ENCODE measurements around the gene RREB1.
"Not testable (repeated sequence)": the region's sequence is repeated elsewhere in the genome, so short reads cannot be mapped to it uniquely, and the experiment has no call there.

Gene RREB1

DNA sequence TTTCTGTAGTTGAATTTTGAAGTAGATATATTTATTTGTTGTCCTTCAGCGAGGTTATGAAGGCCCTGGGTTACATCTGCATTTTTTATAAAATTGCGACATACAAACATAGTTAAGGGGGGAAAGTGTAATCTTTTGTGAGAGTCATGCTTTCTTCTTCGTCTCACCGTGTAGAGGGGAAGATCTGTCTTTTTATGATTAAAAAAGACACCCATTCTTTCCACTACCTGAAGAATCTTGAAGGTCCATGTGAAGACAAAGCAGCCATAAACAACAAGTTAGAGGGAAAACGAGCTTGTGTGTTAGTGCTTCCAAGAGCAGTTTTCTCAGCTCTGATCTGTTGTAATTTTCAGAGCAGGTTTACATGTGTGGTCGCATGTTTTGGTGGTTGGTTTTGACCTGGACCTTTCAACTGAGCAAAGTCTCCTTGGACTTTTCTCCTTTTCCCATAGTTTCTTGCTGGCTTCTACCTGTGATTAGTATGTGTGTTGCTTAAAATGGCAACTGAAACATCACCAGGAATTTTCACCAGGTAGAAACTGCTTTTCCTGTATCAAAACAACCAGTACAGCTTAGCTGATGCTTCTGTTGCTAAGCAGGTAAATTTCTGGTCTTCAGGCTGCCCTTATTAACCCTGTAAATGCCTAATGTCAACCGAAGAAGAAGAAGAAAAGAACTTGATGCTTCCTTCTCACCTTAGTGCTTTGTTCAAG lies 37.3 kb downstream of the RREB1 start:
- peak in 3 of 6 experiments; percentile 13 to 43 (median 14) for DNase-seq

DNA sequence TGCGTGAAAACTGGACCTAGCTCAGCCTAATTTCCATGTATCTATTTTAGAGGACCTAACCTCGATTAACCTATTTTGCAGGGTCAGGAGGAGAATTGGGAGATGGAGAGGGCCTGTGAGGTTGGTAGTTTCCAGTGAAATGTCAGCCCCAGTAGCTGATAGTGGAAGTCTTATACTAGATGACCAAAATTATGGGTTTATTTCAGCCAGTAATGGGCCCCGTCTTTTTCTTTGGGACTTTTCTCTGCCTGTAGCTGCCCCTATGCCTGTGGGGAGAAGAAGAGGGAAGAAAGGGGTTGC lies 37.8 kb downstream of the RREB1 start:
- DNase-seq: no peak

GRCh38 chr6:7145885-7146828 lies 38.4 kb downstream of the RREB1 start:
- DNase-seq: peak in 3 of 6 experiments; percentile 17 to 43 (median 19)

DNA sequence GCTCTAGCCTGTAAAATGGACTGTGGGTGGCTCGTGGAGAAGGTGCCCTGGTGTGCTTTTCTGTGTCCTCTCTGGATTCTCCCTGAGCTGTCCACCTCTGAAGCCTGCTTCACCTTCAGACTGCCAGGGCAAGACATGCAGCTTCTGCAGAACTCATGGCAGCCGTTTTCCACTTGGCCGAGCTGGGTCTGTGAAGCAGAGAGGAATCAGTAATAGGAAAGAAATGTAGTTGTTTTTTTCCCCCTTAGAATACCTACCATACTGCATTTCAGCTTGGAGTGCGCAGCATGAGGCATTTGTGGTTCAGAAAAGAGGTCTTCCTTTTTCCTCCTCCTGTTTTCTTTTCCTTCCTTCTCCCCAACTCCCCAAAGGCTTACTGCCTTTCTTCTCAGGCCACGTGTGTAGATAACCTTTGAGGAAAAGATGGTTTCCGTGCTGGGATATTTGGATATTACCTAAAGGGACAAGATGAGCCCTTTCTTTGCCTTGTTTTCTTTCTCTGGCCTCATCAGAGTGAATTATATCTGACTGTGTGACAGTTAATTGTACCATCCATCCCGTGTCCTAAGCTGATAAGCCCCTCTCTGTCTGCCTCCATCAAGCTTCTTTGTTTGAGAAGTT lies 39.4 kb downstream of the RREB1 start:
- no peak for DNase-seq

DNA sequence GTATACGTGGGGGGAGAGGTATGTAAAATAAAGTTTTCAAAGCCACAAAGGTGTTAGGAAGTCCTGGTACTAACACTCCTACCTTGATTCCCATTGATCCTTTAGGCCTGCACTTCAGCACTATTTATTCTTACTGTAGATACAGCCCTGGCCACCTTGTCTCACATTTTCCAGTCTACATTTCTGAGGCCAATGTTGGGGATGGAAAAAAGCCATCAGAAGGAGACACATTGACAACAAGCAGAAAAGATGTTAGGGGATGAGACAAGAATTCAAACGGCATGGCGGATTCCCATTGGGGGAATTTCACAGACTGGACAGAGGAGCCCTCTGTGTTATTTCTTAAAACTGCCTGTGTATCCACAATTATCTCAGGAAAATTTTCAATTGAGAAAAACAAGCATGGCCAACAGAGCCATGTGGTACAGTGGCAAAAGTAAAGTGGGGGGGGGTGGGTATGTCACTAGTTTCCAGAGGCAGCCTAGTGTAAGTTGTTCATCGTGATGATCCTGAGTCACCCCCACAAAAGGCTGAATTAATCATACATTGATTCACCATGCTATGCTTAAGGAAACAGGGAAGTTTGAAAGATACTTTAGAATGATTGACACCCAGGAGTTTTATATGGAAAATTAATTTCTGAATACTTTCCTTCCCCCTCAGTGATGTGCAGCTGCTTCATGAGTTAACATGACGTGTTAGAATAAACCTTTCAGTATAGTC lies 40.5 kb downstream of the RREB1 start:
- no peak for DNase-seq

GRCh38 chr6:7150381-7151064 lies 42.8 kb downstream of the RREB1 start:
- DNase-seq: no peak

GRCh38 chr6:7151381-7151780 lies 43.6 kb downstream of the RREB1 start:
- no peak for DNase-seq

DNA sequence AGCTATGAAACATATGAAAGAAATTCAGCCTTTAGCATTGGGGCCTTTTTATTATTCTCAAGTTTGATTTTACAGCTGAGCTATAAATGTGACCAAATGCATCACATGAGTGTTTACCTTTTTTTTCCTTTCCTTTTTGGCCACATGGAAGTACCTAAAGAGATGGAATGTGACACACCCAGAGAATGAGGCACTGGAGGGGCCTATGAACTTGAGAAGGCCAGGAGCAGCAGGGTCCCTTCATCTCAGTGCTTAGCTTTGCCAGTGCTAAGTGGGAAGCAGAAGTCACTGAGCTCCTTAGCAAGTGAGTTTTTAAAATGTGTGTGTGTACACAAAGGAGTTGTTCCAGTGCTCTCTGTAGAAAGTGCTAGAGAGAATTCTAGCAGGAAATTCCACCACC lies 44.7 kb downstream of the RREB1 start:
- no peak for DNase-seq

DNA sequence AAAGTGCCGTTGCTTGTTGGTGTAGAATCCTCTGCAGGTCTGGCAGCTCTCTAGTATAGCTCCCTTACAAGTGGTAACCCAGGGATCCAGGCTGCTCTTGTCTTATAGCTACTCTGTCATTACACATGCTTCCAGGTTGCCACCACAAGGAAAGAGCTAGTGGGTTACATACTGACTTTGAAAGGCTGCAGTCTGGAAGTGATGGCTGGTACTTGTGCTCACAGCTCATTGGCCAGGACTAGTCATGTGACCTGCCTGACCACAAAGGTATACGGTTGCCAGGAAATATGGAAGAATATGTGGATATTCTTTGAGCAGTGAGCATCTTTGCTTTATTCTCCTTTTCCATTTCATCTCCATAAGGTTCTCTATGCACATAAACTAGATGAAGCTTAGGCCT lies 46.0 kb downstream of the RREB1 start:
- no peak for DNase-seq

GRCh38 chr6:7154341-7155139 lies 46.8 kb downstream of the RREB1 start:
- DNase-seq: peak in 3 of 6 experiments; percentile 13 to 45 (median 16)

DNA sequence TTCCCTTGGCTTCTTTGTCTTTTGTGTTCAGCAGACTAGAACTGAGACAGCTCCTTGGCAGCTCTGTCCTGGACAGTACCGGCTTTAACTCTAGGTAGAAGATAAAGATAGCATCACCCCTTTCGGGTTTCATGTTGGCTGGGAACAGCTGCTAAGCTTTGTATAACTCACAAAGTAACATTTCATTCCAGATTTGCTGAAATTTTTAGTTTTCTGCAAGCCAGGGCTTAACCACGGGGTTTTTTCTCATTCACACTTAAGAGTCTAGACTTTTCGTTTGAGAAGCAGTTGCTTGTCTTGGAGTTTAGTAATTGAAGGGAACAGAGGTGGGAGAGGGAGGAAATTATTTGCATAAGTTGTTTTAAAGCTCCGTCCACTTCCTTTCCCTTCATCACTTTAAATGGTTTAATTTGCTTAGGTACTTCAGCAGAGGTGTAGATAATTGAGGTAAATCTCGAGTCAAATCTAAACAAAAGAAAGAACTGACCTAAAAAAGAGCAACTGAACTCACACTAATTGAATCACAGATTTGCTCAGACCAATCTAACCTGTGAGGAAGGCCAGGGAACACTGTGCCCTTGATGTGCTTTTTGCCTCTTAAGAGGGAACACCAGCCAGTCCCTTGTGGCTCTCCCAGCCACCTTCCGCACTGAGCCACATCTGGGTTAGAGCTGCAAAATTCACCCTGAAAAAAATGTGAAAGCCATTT lies 48.3 kb downstream of the RREB1 start:
- no peak for DNase-seq

GRCh38 chr6:7156643-7157278 lies 49.0 kb downstream of the RREB1 start:
- DNase-seq: no peak

DNA sequence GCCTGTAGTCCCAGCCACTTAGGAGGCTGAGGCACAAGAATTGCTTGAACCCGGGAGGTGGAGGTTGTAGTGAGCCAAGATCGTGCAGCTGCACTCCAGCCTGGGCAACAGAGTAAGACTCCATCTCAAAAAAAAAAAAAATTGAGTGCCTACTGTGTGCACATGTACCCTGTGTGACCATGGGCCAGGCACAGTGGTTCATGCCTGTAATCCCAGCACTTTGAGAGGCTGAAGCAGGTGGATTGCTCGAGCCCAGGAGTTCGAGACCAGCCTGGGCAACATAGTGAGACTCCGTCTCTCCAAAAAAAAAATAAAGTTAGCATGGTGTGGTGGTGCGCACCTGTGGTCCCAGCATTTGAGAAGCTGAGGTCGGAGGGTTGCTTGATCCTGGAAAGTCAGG lies 49.5 kb downstream of the RREB1 start:
- not testable (repeated sequence) for DNase-seq

DNA sequence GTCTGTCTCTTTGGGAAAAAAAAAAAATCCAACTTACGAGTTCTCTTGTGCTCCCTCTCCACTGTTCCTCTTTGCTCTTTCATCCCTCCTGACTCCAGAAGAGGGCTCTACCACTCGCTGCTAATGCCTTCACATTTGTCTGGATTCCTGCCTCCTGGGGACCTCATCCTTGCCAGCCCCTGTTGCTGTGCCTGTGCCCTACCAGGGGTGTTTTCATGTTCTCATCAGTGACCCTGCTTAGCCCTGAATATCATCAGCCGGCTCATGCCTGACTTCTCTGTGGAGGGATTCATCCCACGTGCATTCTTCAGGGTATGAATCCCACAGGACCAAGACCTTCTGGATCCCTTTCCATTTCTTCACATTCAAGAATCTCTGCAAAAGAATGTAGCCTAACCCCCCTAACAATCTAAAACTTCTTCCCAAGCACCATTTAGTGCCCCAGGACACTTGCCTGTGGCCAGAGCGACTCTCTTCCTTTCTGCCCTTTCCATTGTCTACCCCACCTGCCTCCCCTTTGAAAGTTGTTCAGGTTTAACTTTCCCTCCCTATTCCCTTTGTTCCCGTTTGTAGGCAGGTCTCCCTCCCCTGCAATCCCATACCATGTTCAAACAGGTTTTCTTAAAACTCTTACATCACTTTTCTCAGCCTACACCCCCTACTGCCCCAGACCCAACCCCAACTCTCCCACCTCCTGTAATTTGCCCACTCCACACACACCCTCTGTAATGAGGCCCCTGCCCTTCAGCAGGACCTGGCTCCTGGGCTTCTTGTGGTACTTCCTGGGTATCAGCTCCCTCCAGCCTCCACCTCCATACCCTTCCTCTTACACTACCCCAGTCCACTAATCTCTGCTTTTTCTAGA lies 50.2 kb downstream of the RREB1 start:
- DNase-seq: no peak

DNA sequence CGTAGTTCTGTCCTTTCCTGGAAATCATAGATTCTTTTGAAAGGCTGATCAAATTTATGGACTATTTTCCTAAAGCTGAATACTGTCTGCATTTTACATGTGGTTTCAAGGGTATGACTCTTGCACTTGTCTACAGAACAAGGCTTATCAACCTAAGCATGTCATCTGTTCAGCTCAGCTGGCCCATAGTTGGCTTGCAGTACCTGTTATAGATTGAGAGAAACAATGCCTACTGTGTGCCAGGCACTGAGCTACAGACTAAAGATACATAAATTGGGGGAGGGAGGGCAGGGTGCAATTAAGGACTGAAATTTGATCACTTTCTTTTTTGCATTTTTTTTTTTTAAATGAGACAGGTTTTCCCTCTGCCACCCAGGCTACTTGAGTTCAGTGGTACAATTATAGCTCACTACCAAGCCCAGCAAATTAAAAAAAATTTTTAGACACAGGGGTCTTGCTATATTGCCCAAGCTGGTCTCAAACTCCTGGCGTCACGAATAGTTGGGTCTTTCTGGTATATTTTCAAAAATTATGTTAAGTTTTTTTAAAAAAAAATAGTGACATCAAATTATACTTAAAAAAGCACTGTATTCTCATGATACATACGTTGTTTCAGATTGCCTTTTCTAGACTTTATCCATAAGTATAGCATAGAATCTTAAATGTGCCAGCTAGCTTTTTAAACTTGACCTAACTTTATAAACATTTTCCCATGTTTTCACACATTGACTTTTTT lies 52.2 kb downstream of the RREB1 start:
- DNase-seq: no peak

- no peak for DNase-seq
These were observed 53.5 kb downstream of the RREB1 start for GRCh38 chr6:7161253-7161623.

- no peak for DNase-seq
These were observed 54.1 kb downstream of the RREB1 start for GRCh38 chr6:7161845-7162244.

DNA sequence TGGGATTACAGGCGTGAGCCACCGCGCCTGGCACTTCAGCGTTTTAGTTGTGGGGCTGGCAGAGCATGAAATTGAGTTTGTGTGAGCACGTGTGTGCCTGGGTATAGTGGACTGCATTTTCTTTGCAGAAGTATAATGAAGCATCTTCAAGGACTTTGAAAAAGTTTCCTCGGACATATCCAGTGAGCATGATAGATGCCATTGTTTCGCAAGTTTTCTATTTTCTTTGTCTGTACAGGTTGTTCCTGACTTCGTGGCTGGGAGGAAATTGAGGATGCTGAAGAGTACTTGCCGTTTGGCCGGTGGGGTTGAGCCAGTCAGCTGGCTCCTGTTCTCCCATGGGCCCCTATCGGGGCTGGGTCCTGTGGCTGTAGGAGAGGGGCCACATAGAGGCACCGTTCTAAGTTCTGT lies 55.9 kb downstream of the RREB1 start:
- DNase-seq: no peak

DNA sequence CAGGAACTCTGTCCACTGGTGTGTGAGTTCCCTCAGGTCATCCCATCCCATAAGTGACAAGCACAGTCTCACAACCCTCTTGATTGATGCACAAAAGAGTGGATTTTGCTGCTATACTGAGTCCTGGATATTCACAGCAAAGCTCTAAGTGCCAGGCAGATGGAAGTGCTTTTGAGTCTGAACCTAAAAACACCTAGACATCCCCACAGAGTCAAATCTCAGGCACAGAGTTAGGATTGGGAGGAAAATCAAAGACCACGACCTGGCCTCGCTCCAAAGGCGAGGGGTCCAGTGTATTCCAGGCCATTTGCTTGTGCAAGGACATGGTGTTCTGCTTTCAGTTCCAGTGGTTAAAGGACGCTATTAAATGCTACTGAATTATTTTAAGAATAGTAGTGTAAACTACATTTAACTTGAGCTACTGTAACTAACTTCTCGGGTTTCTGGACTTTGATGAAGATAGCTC lies 56.8 kb downstream of the RREB1 start:
- DNase-seq: no peak
